RWPE1 (cell line): ENCODE data around the gene SLC25A39.

ENCODE experiments used
- CTCF ChIA-PET: fragments of 350-600 bp; sonication (Branson Sonifier 250); formaldehyde crosslinking; extraction: SDS; loops from one replicate; lab custom pipeline; 2021; lab: Yijun Ruan, JAX
- POLR2A ChIA-PET: fragments of 400-600 bp; formaldehyde crosslinking; extraction: SDS; loops from one replicate; lab custom pipeline; 2020; ENCODE audit warnings: antibody characterized with exemption; ENCODE audit not compliant: low non-redundant PET; lab: Yijun Ruan, JAX
- DNase-seq: peaks from one replicate; pipeline ENCODE4 v3.0.0; 2012; ENCODE audit warnings: low spot score
- H3K27ac ChIP-seq: fragments of 450-650 bp; 2 replicates; pipeline ENCODE4 v1.5.1; 2017
- CTCF ChIP-seq: fragments of 450-650 bp; conservative IDR thresholded peaks from 2 replicates; pipeline ENCODE4 v1.5.1; 2017; ENCODE audit warnings: low read depth, mild to moderate bottlenecking

SLC25A39 gene

GRCh38 chr17:44362949-44363612 is 38.5 kb upstream of the SLC25A39 start:
- CTCF ChIA-PET, result interaction anchor here (0.5 to 1.9 kb wide), 17 partner anchors 9 to 417 kb away, joined by 3 to 19 read pairs (median 4); partner anchors contain the start of gene FZD2
- POLR2A ChIA-PET, result interaction anchor here (0.6 kb wide), 1 partner anchor 958 kb away, joined by 4 read pairs; no protein-coding TSS in a partner anchor
- no peak for TF ChIP-seq CTCF
- DNase-seq, result no peak
- peak overlapping the region; percentile 38 for H3K27ac ChIP-seq

- no peak for TF ChIP-seq CTCF
- no peak overlapping the region for H3K27ac ChIP-seq
- ChIA-PET CTCF (interaction anchor here (0.5 to 1.9 kb wide), 4 partner anchors 8 to 220 kb away, joined by 3 to 19 read pairs (median 4); partner anchors contain the start of gene FZD2), POLR2A (no interaction called here)
- DNase-seq, result no peak
Measured at GRCh38 chr17:44362459-44362948, 37.9 kb upstream of the SLC25A39 start.

GRCh38 chr17:44361292-44362260 is 37.0 kb upstream of the SLC25A39 start:
- no peak for DNase-seq
- TF ChIP-seq CTCF, result no peak
- POLR2A ChIA-PET, result no interaction called here
- CTCF ChIA-PET, result interaction anchor here (0.6 kb wide), 1 partner anchor 276 kb away, joined by 3 read pairs; no protein-coding TSS in a partner anchor
- no peak overlapping the region for H3K27ac ChIP-seq

GRCh38 chr17:44360826-44361225 is 36.2 kb upstream of the SLC25A39 start:
- POLR2A ChIA-PET, result no interaction called here
- no peak for TF ChIP-seq CTCF
- CTCF ChIA-PET, result interaction anchor here (0.6 kb wide), 2 partner anchors 277 to 520 kb away, joined by 3 to 6 read pairs; no protein-coding TSS in a partner anchor
- no peak overlapping the region for H3K27ac ChIP-seq
- DNase-seq, result no peak

- ChIA-PET POLR2A (no interaction called here), CTCF (interaction anchor here (0.6 to 0.7 kb wide), 3 partner anchors 15 to 51 kb away, joined by 3 read pairs; partner anchors contain the start of gene GRN)
- TF ChIP-seq CTCF, result no peak
- H3K27ac ChIP-seq, result no peak overlapping the region
- DNase-seq, result no peak
Measured at GRCh38 chr17:44360144-44360533, 35.5 kb upstream of the SLC25A39 start.
